Heart left ventricle (tissue), 16 donors: Measurements from ENCODE around the gene JOSD1. TPM values are rescaled to one million over a fixed set of nuclear protein-coding genes. Genes with fewer than 3 reads are reported as not detected.
A peak's percentile ranks its signal among the peaks of the same experiment; 100 is the strongest.

Experiments
- ATAC-seq, 4 donors: fragments of 200-7000 bp; cut with Tn5 transposase; one replicate each; pipeline ENCODE4 v1.9.1; 2020 to 2022; ENCODE audit warnings: moderate library complexity in 4 of 4, mild to moderate bottlenecking in 3 of 4, moderate number of reproducible peaks in 1 of 4
- DNase-seq, 5 donors: peaks; one replicate each; pipeline ENCODE4 v3.0.0-alpha.2; 2020
- H3K27ac ChIP-seq, 12 donors: fragments of 200-600 bp; sonication (generic) in 4 of 12; one replicate each; pipeline versions ENCODE4 v1.5.0 to v1.8.0; 2016 to 2022; ENCODE audit warnings: mild to moderate bottlenecking in 2 of 12
- H3K27me3 ChIP-seq, 9 donors: fragments of 200-600 bp; sonication (generic) in 2 of 9; one replicate each; pipeline versions ENCODE4 v1.5.1 to v1.8.0; 2016 to 2022; ENCODE audit warnings: mild to moderate bottlenecking in 3 of 9
- H3K36me3 ChIP-seq, 9 donors: fragments of 200-600 bp; sonication (generic) in 2 of 9; one replicate each; pipeline versions ENCODE4 v1.5.0 to v1.8.0; 2018 to 2022; ENCODE audit warnings: mild to moderate bottlenecking in 2 of 9
- H3K4me1 ChIP-seq, 12 donors: fragments of 200-600 bp; sonication (generic) in 4 of 12; one replicate each; pipeline versions ENCODE4 v1.5.0 to v1.8.0; 2016 to 2022; ENCODE audit warnings: mild to moderate bottlenecking in 3 of 12
- H3K4me3 ChIP-seq, 12 donors: fragments of 200-600 bp; sonication (generic) in 4 of 12; one replicate each; pipeline versions ENCODE4 v1.5.0 to v1.8.0; 2017 to 2022; ENCODE audit warnings: mild to moderate bottlenecking in 9 of 12, moderate library complexity in 4 of 12
- H3K9me3 ChIP-seq, 12 donors: fragments of 200-600 bp; sonication (generic) in 4 of 12; one replicate each; pipeline versions ENCODE4 v1.5.0 to v1.8.0; 2016 to 2022; ENCODE audit warnings: mild to moderate bottlenecking in 1 of 12
- POLR2A ChIP-seq, 2 donors: fragments of 450-650 bp; IDR thresholded peaks; one replicate each; pipeline ENCODE4 v1.6.1; 2017; ENCODE audit warnings: antibody characterized with exemption in 2 of 2, mild to moderate bottlenecking in 2 of 2, moderate library complexity in 2 of 2
- WGBS, 4 donors: extraction: QIAGEN DNeasy Blood & Tissue Kit in 2 of 4; methylation state at CpG; one replicate each; pipeline versions ENCODE4 v1.1.5 to v1.1.7; 2013 to 2018; 5-methylcytosine and 5-hydroxymethylcytosine counted together
- intact Hi-C, 10 donors: fragments of 100-400 bp; cut with DNase I; formaldehyde crosslinking; loops; one replicate each; pipeline versions ENCODE4 v1.11.1 to v1.14.2; 2022
- polyA plus RNA-seq, 2 donors: library from polyadenylated mRNA; stranded (reverse); fragments of 200-250 nt; gene quantifications; one replicate each; pipeline ENCODE4 v1.2.3, GENCODE V29; 2013
- total RNA-seq, 9 donors: library from RNA; depleted of rRNA in 2 of 9; stranded (reverse); fragments of >200 nt in 2 of 9; fragmentation: NEBNext Ultra II Directional in 3 of 9; extraction: Animal tissue kit (Norgen Biotek cat#: 25700) in 3 of 9; gene quantifications; one replicate each; pipeline versions ENCODE4 v1.1.0 to v1.2.4, GENCODE V29; 2016 to 2023
- TF ChIP-seq, protein P1 (sequence below), 12 donors: fragments of 200-600 bp; sonication (generic) in 4 of 12; IDR thresholded peaks; one replicate each; pipeline versions ENCODE4 v1.5.0 to v1.8.0; 2018 to 2022; ENCODE audit warnings: antibody characterized with exemption in 12 of 12, mild to moderate bottlenecking in 5 of 12
- donor health status: ischemic (EF 13 %, LVEDD 7.1; RV severe dilation, severe dysfunction).
- donor health status: healthy with polysubstance abuse.
- donor health status: DM: no; HTN: yes; CAD: no.
- donor health status: DM: no; HTN: no; CAD: no.
- donor health status: ischemic (EF 25% LVEDD 6.9; RV normal size, moderate dysfunction).
- donor health status: ischemic (EF 25% LVEDD 5.7; RV mildly dilated, moderate dysfunction).
- donor health status: healthy.
- donor health status: DM: yes; HTN: yes; CAD: no.
- donor health status: ischemic (EF 35%, LVEDD 5.7; RV mildly dilated, moderate dysfunction).
- donor health status: nonischemic (EF 11% LVEDD 7.7; RV severe dilation, severe dysfunction).
- donor health status: DM: yes; HTN: yes; CAD: no.
- donor health status: PGD.
- donor health status: ischemic (EF 29% LVEDD 5.4; RV normal size, mild dysfunction).
- donor health status: nonischemic (EF 23%, LVEDD 6.1; RV moderate dilation, normal function).

The JOSD1 gene
- total and polyA plus RNA-seq, 11 donors: 7.8 to 34.0 (median 22.8) TPM

DNA sequence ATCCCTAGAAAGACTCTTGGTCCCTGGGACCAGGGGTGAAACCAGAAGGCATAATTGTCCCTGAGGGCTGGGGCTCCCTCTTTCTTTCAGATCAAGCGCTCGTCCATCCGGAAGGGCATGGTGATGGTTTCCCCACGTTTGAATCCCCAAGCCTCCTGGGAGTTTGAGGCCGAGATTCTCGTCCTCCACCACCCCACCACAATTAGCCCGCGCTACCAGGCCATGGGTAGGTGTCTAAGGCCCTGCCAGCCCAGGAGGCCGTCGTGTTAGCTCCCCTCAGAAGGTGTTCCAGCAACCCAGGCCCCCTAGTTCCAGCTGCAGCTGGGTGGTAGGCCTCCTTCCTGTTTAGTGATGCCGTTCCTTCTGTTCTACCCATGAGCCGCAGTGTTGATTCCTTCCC is 26.4 kb upstream of the JOSD1 start:
- H3K4me3 ChIP-seq: no peak overlapping the region
- ATAC-seq (no peak), DNase-seq (peak in 1 of 5 donors; percentile 24)
- WGBS, 4 donors: 88 to 95% (median 94%) methylated on average over 10 to 12 of the region's 12 CpGs
- H3K4me1 ChIP-seq: peaks cover 0 to 14% (median 3%) of the 10 kb centered on the region in 12 donors
- intact Hi-C loops: no loop called here
- TF ChIP-seq, protein P1, sequence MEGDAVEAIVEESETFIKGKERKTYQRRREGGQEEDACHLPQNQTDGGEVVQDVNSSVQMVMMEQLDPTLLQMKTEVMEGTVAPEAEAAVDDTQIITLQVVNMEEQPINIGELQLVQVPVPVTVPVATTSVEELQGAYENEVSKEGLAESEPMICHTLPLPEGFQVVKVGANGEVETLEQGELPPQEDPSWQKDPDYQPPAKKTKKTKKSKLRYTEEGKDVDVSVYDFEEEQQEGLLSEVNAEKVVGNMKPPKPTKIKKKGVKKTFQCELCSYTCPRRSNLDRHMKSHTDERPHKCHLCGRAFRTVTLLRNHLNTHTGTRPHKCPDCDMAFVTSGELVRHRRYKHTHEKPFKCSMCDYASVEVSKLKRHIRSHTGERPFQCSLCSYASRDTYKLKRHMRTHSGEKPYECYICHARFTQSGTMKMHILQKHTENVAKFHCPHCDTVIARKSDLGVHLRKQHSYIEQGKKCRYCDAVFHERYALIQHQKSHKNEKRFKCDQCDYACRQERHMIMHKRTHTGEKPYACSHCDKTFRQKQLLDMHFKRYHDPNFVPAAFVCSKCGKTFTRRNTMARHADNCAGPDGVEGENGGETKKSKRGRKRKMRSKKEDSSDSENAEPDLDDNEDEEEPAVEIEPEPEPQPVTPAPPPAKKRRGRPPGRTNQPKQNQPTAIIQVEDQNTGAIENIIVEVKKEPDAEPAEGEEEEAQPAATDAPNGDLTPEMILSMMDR (IDR thresholded peaks at IDR 0.05): no peak
- no peak for TF ChIP-seq POLR2A (IDR thresholded peaks at IDR 0.05)
- peaks cover 0 to 100% (median 96%) of the 10 kb centered on the region in 9 donors for H3K36me3 ChIP-seq
- H3K9me3 ChIP-seq: no peaks in the 10 kb centered on the region
- H3K27me3 ChIP-seq: no peaks in the 10 kb centered on the region
- H3K27ac ChIP-seq: no peak overlapping the region

DNA sequence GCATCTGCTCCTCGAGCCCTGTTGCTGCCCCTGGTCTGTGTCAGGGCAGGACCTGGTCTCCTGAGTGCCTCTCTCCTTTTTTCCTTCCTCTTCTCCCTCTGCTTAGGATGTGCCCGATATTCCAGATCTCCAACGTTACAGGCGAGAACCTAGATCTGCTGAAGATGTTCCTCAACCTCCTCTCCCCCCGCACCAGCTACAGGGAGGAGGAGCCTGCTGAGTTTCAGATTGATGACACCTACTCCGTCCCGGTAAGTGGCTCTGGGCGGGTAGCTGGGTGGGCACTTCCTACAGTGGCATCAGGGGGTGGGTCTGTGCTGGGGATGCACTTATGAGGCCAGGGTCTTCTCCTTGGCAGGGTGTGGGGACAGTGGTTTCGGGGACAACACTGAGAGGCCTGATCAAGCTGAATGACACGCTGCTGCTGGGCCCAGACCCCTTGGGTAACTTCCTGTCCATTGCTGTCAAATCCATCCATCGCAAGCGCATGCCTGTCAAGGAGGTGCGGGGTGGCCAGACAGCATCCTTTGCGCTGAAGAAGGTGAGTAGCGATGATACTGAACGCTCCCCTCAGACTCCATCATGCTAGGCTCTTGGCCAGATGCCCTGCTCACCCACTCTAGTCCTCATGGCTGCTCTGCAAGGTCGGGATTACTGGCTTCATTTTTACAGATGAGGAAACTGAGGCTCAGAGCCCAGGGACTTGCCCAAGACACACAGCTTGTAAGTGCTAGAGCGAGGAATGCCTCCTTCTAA is 25.3 kb upstream of the JOSD1 start:
- Histone ChIP-seq H3K4me1 (peaks cover 0 to 12% (median 0%) of the 10 kb centered on the region in 12 donors), H3K27ac (no peak overlapping the region), H3K9me3 (no peaks in the 10 kb centered on the region), H3K36me3 (peaks cover 0 to 100% (median 98%) of the 10 kb centered on the region in 9 donors), H3K4me3 (no peak overlapping the region), H3K27me3 (no peaks in the 10 kb centered on the region)
- WGBS, 4 donors: 93 to 96% (median 94%) methylated on average over 16 to 18 of the region's 18 CpGs
- TF ChIP-seq, protein P1 (IDR thresholded peaks at IDR 0.05): no peak
- no peak for TF ChIP-seq POLR2A (IDR thresholded peaks at IDR 0.05)
- ATAC-seq (no peak), DNase-seq (no peak)
- intact Hi-C loops: no loop called here

DNA sequence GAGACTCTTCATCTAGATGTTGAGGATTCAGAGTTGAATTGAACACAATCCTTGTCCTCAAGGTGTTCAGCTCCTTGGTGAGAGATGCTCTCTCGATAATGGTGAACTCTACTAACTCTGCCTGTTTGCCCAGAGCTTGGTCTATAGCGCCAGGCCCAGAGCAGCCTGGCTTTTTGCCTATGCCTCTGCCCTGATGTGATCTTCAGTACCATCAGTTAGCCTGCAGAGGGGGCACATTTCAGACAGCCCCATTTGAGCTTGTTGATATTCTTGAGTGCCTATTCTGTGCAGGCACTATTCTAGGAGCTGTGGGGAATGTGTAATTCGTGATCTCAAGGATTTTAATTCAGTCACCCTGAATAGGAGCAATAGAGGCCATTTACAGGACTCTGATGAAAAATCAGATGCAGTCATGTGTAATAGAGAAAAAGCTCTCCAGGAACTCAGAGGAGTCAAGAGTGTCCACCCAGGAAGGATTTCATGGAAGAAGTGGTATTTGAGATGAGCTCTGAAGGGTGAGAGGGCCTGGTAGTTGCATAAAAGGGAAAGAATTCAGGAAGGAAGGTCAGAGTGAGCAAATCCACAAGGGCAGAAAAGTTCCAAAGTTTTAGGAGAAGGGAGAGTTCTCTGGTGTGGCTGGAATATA is 24.3 kb upstream of the JOSD1 start:
- H3K4me1 ChIP-seq: peaks cover 0 to 12% (median 0%) of the 10 kb centered on the region in 12 donors
- DNase-seq (peak in 1 of 5 donors; percentile 20), ATAC-seq (peak in 2 of 4 donors; percentile 38)
- H3K36me3 ChIP-seq: peaks cover 0 to 100% (median 100%) of the 10 kb centered on the region in 9 donors
- 65 to 70% (median 68%) methylated on average over 3 of the region's 3 CpGs for WGBS, 4 donors
- H3K27ac ChIP-seq: no peak overlapping the region
- no peaks in the 10 kb centered on the region for H3K9me3 ChIP-seq
- no peak overlapping the region for H3K4me3 ChIP-seq
- no peaks in the 10 kb centered on the region for H3K27me3 ChIP-seq
- no peak for TF ChIP-seq POLR2A (IDR thresholded peaks at IDR 0.05)
- TF ChIP-seq, protein P1 (IDR thresholded peaks at IDR 0.05): peak in 10 of 12 donors; percentile 12 to 45 (median 31)
- intact Hi-C loops: no loop called here

DNA sequence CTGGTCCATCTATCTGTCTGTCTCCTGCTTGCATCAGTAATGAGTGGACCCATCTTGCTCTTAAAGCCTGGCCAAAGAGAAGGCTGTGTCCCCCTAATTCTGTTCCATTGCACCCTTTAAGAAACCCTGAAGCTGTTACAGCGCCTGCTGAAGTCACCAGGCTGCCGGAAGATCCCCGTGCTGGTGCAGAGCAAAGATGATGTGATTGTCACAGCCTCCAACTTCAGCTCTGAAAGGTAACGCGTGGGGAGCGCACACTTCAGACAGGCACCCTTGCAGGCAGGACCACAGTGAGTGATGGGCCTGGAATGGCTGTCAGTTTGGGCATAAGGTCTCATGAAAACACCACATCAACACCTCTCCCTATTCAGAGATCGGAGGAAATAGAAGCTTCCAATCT is 23.4 kb upstream of the JOSD1 start:
- WGBS, 4 donors: 88 to 97% (median 95%) methylated on average over 4 to 7 of the region's 7 CpGs
- no peaks in the 10 kb centered on the region for H3K27me3 ChIP-seq
- H3K4me1 ChIP-seq: peaks cover 0 to 11% (median 0%) of the 10 kb centered on the region in 12 donors
- H3K9me3 ChIP-seq: no peaks in the 10 kb centered on the region
- TF ChIP-seq POLR2A (IDR thresholded peaks at IDR 0.05): no peak
- TF ChIP-seq, protein P1 (IDR thresholded peaks at IDR 0.05): no peak
- H3K36me3 ChIP-seq: peaks cover 0 to 99% (median 93%) of the 10 kb centered on the region in 9 donors
- ATAC-seq (no peak), DNase-seq (peak in 1 of 5 donors; percentile 13)
- H3K4me3 ChIP-seq: no peak overlapping the region
- H3K27ac ChIP-seq: no peak overlapping the region
- intact Hi-C loops: no loop called here
